Skin epidermis (tissue), 12 donors: Measurements from ENCODE around the gene CFAP47.
"Not testable (repeated sequence)": the region's sequence is repeated elsewhere in the genome, so short reads cannot be mapped to it uniquely, and the experiment has no call there.

ENCODE experiments used
- H3K27ac ChIP-seq, 21 experiments: fragments of 200-600 bp; sonication (generic) in 11 of 21; one replicate each; pipeline ENCODE4 v1.5.0; 2020; ENCODE audit warnings: mild to moderate bottlenecking in 3 of 21, inconsistent platforms in 2 of 21, moderate library complexity in 2 of 21
- H3K4me3 ChIP-seq, 7 experiments: fragments of 200-600 bp; sonication (generic) in 2 of 7; one replicate each; pipeline ENCODE4 v1.5.0; 2020; ENCODE audit warnings: inconsistent platforms in 2 of 7, mild to moderate bottlenecking in 2 of 7, moderate library complexity in 1 of 7

CFAP47 gene

GRCh38 chrX:35919536-35920309, at the start of gene CFAP47:
Gene CFAP47, plus strand, starts transcription at chrX:35919734. Its CDS starts 66 bp downstream, at chrX:35919800.
- no peak within 1 kb of the TSS for H3K27ac ChIP-seq
- H3K4me3 ChIP-seq = no peak within 1 kb of the TSS

- H3K4me3 ChIP-seq = no peak overlapping the region
- H3K27ac ChIP-seq = no peak overlapping the region
Measured at GRCh38 chrX:35880601-35881000, 38.9 kb upstream of the CFAP47 start.

GRCh38 chrX:35886135-35886534, 33.4 kb upstream of the CFAP47 start:
- Histone ChIP-seq H3K4me3 (no peak overlapping the region), H3K27ac (no peak overlapping the region)

- Histone ChIP-seq H3K27ac (no peak overlapping the region), H3K4me3 (peak overlapping the region in 1 of 7 experiments; percentile 11)
Measured at GRCh38 chrX:35890699-35891098, 28.8 kb upstream of the CFAP47 start.

- H3K27ac ChIP-seq, H3K4me3 ChIP-seq: not testable (repeated sequence)
Measured at GRCh38 chrX:35986816-35987215, 67.3 kb downstream of the CFAP47 start.

GRCh38 chrX:36007207-36007606, 87.7 kb downstream of the CFAP47 start:
- H3K27ac ChIP-seq = no peak overlapping the region
- no peak overlapping the region for H3K4me3 ChIP-seq

GRCh38 chrX:36019125-36019524, 99.6 kb downstream of the CFAP47 start:
- H3K27ac ChIP-seq = no peak overlapping the region
- no peak overlapping the region for H3K4me3 ChIP-seq

- no peak overlapping the region for H3K27ac ChIP-seq
- H3K4me3 ChIP-seq = no peak overlapping the region
Measured at GRCh38 chrX:36035550-36035949, 116.0 kb downstream of the CFAP47 start.

GRCh38 chrX:36062778-36063177, 143.2 kb downstream of the CFAP47 start:
- H3K27ac ChIP-seq = no peak overlapping the region
- H3K4me3 ChIP-seq = no peak overlapping the region

- no peak overlapping the region for H3K4me3 ChIP-seq
- H3K27ac ChIP-seq = no peak overlapping the region
Measured at GRCh38 chrX:36071061-36071460, 151.5 kb downstream of the CFAP47 start.

GRCh38 chrX:36075009-36075408, 155.5 kb downstream of the CFAP47 start:
- not testable (repeated sequence) for H3K27ac ChIP-seq, H3K4me3 ChIP-seq

GRCh38 chrX:36083256-36083655, 163.7 kb downstream of the CFAP47 start:
- Histone ChIP-seq H3K27ac (no peak overlapping the region), H3K4me3 (no peak overlapping the region)

GRCh38 chrX:36087366-36087765, 167.8 kb downstream of the CFAP47 start:
- Histone ChIP-seq H3K27ac (no peak overlapping the region), H3K4me3 (no peak overlapping the region)

GRCh38 chrX:36088939-36089338, 169.4 kb downstream of the CFAP47 start:
- H3K4me3 ChIP-seq, H3K27ac ChIP-seq: not testable (repeated sequence)

GRCh38 chrX:36102425-36102824, 182.9 kb downstream of the CFAP47 start:
- H3K4me3 ChIP-seq = no peak overlapping the region
- no peak overlapping the region for H3K27ac ChIP-seq

GRCh38 chrX:36116222-36116621, 196.7 kb downstream of the CFAP47 start:
- Histone ChIP-seq H3K27ac (no peak overlapping the region), H3K4me3 (no peak overlapping the region)

- Histone ChIP-seq H3K27ac (no peak overlapping the region), H3K4me3 (no peak overlapping the region)
Measured at GRCh38 chrX:36159254-36159653, 239.7 kb downstream of the CFAP47 start.

GRCh38 chrX:36160081-36160480, 240.5 kb downstream of the CFAP47 start:
- Histone ChIP-seq H3K27ac (no peak overlapping the region), H3K4me3 (no peak overlapping the region)

GRCh38 chrX:36198575-36198974, 279.0 kb downstream of the CFAP47 start:
- peak overlapping the region in 1 of 21 experiments; percentile 23 for H3K27ac ChIP-seq

GRCh38 chrX:36199928-36200327, 280.4 kb downstream of the CFAP47 start:
- no peak overlapping the region for H3K4me3 ChIP-seq

More at GRCh38 chrX:36198575-36198974, 279.0 kb downstream of the CFAP47 start:
- no peak overlapping the region for H3K4me3 ChIP-seq

GRCh38 chrX:36214924-36215323, 295.4 kb downstream of the CFAP47 start:
- H3K4me3 ChIP-seq = no peak overlapping the region

More at GRCh38 chrX:36199928-36200327, 280.4 kb downstream of the CFAP47 start:
- H3K27ac ChIP-seq = no peak overlapping the region

GRCh38 chrX:36218801-36219200, 299.3 kb downstream of the CFAP47 start:
- Histone ChIP-seq H3K27ac (no peak overlapping the region), H3K4me3 (no peak overlapping the region)

More at GRCh38 chrX:36214924-36215323, 295.4 kb downstream of the CFAP47 start:
- no peak overlapping the region for H3K27ac ChIP-seq
